OCI-LY1 (cell line): ENCODE results near the gene FBXW7.

Experiments
- H2AFZ ChIP-seq: fragments of 200-600 bp; sonication (generic), shearing (Covaris generic); 2 replicates; pipeline ENCODE4 v1.6.0; 2014; ENCODE audit warnings: antibody characterized with exemption, mild to moderate bottlenecking, low read length
- H3F3A ChIP-seq: fragments of 200-600 bp; sonication (generic), shearing (Covaris generic); 2 replicates; pipeline ENCODE4 v1.6.0; 2014; ENCODE audit warnings: mild to moderate bottlenecking, antibody characterized with exemption, low read length, moderate library complexity; ENCODE audit not compliant: insufficient read depth
- H3K27ac ChIP-seq: fragments of 200-600 bp; sonication (generic); 2 replicates; pipeline ENCODE4 v1.5.1; 2014; ENCODE audit warnings: low read length, mixed run types, mild to moderate bottlenecking, low read depth; ENCODE audit not compliant: poor library complexity, severe bottlenecking
- H3K27me3 ChIP-seq: fragments of 200-600 bp; sonication (generic); 2 replicates; pipeline ENCODE4 v1.6.0; 2014; ENCODE audit warnings: antibody characterized with exemption, mild to moderate bottlenecking, low read length, moderate library complexity; ENCODE audit not compliant: insufficient read depth
- H3K36me3 ChIP-seq: fragments of 200-600 bp; sonication (generic); 2 replicates; pipeline ENCODE4 v1.6.1; 2014; ENCODE audit warnings: mild to moderate bottlenecking, antibody characterized with exemption, low read length, moderate library complexity, mixed read lengths; ENCODE audit not compliant: insufficient read depth
- H3K4me1 ChIP-seq: fragments of 200-600 bp; sonication (generic); 2 replicates; pipeline ENCODE4 v1.5.1; 2014; ENCODE audit warnings: mild to moderate bottlenecking, low read length, moderate library complexity; ENCODE audit not compliant: insufficient read depth, severe bottlenecking
- H3K4me2 ChIP-seq: fragments of 200-600 bp; sonication (generic), shearing (Covaris generic); 2 replicates; pipeline ENCODE4 v1.6.1; 2014; ENCODE audit warnings: low read length
- H3K4me3 ChIP-seq: fragments of 200-600 bp; sonication (generic); 2 replicates; pipeline ENCODE4 v1.5.1; 2014; ENCODE audit warnings: low read length, low read depth, mild to moderate bottlenecking, mixed read lengths; ENCODE audit not compliant: poor library complexity, severe bottlenecking
- H3K79me2 ChIP-seq: fragments of 200-600 bp; shearing (Covaris generic); 2 replicates; pipeline ENCODE4 v1.6.1; 2016; ENCODE audit warnings: mixed run types, low read length, mixed read lengths; ENCODE audit not compliant: insufficient read depth
- H3K9ac ChIP-seq: fragments of 200-600 bp; sonication (generic), shearing (Covaris generic); 2 replicates; pipeline ENCODE4 v1.6.1; 2014; ENCODE audit warnings: mild to moderate bottlenecking, low read length, mixed read lengths
- H3K9me2 ChIP-seq: fragments of 200-600 bp; sonication (generic), shearing (Covaris generic); 2 replicates; pipeline ENCODE4 v1.6.1; 2014; ENCODE audit warnings: low read depth, mild to moderate bottlenecking, low read length, mixed read lengths
- H3K9me3 ChIP-seq: fragments of 200-600 bp; shearing (Covaris generic); 2 replicates; pipeline ENCODE4 v1.6.1; 2014; ENCODE audit warnings: low read length, mixed read lengths
- H4K20me1 ChIP-seq: fragments of 200-600 bp; sonication (generic), shearing (Covaris generic); 2 replicates; pipeline ENCODE4 v1.6.0; 2016; ENCODE audit warnings: mild to moderate bottlenecking, low read length; ENCODE audit not compliant: insufficient read depth
- CTCF ChIP-seq: fragments of 200-600 bp; sonication (generic), shearing (Covaris generic); IDR thresholded peaks from 2 replicates; pipeline ENCODE4 v1.5.1; 2017; ENCODE audit warnings: mild to moderate bottlenecking, antibody characterized with exemption, low read length, moderate library complexity, mixed read lengths
- EZH2 ChIP-seq: fragments of 200-600 bp; sonication (generic), shearing (Covaris generic); IDR thresholded peaks from 2 replicates; pipeline ENCODE4 v1.8.0; 2017; ENCODE audit warnings: borderline replicate concordance, mixed run types, mild to moderate bottlenecking, antibody characterized with exemption, low read length, moderate library complexity, mixed read lengths

Gene FBXW7

GRCh38 chr4:152380919-152381318 is 155.0 kb downstream of the FBXW7 start:
- no peaks in the 10 kb centered on the region for H3K9me2 ChIP-seq
- TF ChIP-seq CTCF, result no peak; the same call in 1 of the 2 replicates
- TF ChIP-seq EZH2, result no peak
- H3K36me3 ChIP-seq, result no peaks in the 10 kb centered on the region
- no peaks in the 10 kb centered on the region for H3K9me3 ChIP-seq
- no peak overlapping the region for H3K4me2 ChIP-seq
- H3K9ac ChIP-seq, result no peak overlapping the region
- H3F3A ChIP-seq, result no peaks in the 10 kb centered on the region; the same call in 1 of the 2 replicates
- no peak overlapping the region for H2AFZ ChIP-seq
- no peaks in the 10 kb centered on the region for H4K20me1 ChIP-seq
- H3K79me2 ChIP-seq, result peaks cover 14% of the 10 kb centered on the region; the same call in 1 of the 2 replicates
- no peak overlapping the region for H3K4me3 ChIP-seq
- no peaks in the 10 kb centered on the region for H3K4me1 ChIP-seq
- H3K27me3 ChIP-seq, result no peaks in the 10 kb centered on the region
- no peak overlapping the region for H3K27ac ChIP-seq

DNA sequence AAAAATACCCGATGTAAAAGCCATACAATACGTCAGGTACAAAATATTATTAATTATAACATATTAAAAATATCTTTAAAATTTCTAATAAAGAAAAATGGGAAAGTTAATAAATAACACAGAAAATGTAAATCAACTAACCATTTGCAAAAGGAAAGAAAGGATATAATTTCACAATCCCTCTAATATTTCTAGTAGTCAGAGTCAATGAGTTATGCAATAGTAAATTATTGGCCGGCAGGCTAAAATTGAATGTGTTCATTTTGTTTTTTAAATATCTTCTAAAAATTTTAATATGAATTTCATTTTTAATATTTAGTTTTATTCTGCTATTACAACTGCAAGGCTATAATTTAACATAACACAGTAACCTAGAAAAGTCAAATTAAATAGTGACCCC is 155.7 kb downstream of the FBXW7 start:
- Histone ChIP-seq H3K9ac (no peak overlapping the region), H3K27me3 (no peaks in the 10 kb centered on the region), H3K36me3 (no peaks in the 10 kb centered on the region), H3K27ac (no peak overlapping the region), H3K79me2 (peaks cover 11% of the 10 kb centered on the region; the same call in 1 of the 2 replicates), H3F3A (no peaks in the 10 kb centered on the region; the same call in 1 of the 2 replicates), H3K4me2 (no peak overlapping the region), H4K20me1 (no peaks in the 10 kb centered on the region), H3K9me3 (no peaks in the 10 kb centered on the region), H3K4me3 (no peak overlapping the region), H3K9me2 (no peaks in the 10 kb centered on the region), H2AFZ (no peak overlapping the region), H3K4me1 (no peaks in the 10 kb centered on the region)
- TF ChIP-seq EZH2 (no peak), CTCF (no peak)

DNA sequence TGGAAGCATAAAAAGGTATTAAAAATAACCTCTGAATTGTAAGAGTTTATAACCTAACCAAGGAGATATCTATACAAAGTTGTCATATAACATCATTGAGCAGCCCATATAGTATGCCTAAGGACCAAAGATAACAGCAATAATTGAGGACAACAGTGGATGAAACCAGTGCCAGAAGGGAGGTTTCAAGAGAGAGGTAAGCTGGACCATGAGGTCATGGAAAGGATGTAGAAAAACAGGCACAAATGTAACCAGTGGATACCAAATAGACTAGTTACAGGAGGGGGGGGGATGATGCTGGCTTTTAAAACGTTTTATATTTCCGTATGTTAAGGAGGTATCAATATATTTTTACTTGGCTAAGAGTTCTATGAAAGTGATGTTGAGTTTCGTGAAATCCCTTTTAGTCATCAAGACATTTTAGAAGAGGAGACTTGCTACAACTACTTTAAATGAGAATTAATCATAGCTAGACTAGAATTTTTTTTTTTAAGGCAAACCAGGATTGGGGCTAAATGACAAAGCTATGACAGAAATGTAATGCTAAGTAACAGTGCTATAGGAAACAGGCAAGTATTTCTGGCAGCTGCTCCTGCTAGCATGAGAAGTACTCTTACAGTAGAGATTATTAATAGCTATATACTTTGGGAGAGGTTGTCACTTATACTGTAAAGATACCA is 161.1 kb downstream of the FBXW7 start:
- Histone ChIP-seq H3K36me3 (no peaks in the 10 kb centered on the region), H3K9me2 (no peaks in the 10 kb centered on the region), H3K4me3 (no peak overlapping the region), H4K20me1 (no peaks in the 10 kb centered on the region), H3K79me2 (peaks cover 15% of the 10 kb centered on the region; the same call in 1 of the 2 replicates), H3K9ac (no peak overlapping the region), H3K9me3 (no peaks in the 10 kb centered on the region), H3K4me2 (no peak overlapping the region), H2AFZ (no peak overlapping the region), H3K4me1 (no peaks in the 10 kb centered on the region), H3K27me3 (no peaks in the 10 kb centered on the region), H3K27ac (no peak overlapping the region), H3F3A (no peaks in the 10 kb centered on the region)
- TF ChIP-seq CTCF, result no peak
- no peak for TF ChIP-seq EZH2
